HepG2 (cell line): Measurements from ENCODE around the gene NEMF. TPM values are rescaled to one million over a fixed set of nuclear protein-coding genes. Genes with fewer than 3 reads are reported as not detected.

Experiments
- AKAP8 ChIP-seq: sonication (generic); formaldehyde crosslinking; IDR thresholded peaks from 2 replicates; pipeline ENCODE4 v1.5.1; 2020; ENCODE audit warnings: mild to moderate bottlenecking, missing genetic modification reagents
- CHD2 ChIP-seq: IDR thresholded peaks from 2 replicates; pipeline ENCODE4 v1.6.1; 2011; ENCODE audit warnings: low read depth, low read length, improper control_type of control experiment
- CREB1 ChIP-seq, 2 experiments: fragments of 450-650 bp in 1 of 2; IDR thresholded peaks; 2 replicates each; pipeline ENCODE4 v1.6.1; 2016 to 2017; ENCODE audit warnings: control low read depth in 1 of 2, mild to moderate bottlenecking in 1 of 2, missing compliant biosample characterization in 1 of 2, missing genetic modification characterization in 1 of 2
- CREM ChIP-seq, 2 experiments: sonication (generic) in 1 of 2; formaldehyde crosslinking in 1 of 2; IDR thresholded peaks; 2 replicates each; pipeline versions ENCODE4 v1.4.0 to v1.6.1; 2016 to 2020; ENCODE audit warnings: antibody characterized with exemption in 1 of 2, mild to moderate bottlenecking in 1 of 2, missing genetic modification reagents in 1 of 2
- FOXC1 ChIP-seq: sonication (generic); formaldehyde crosslinking; IDR thresholded peaks from 2 replicates; pipeline ENCODE4 v1.8.0; 2022; ENCODE audit warnings: mild to moderate bottlenecking, missing genetic modification reagents, borderline replicate concordance
- IRF2 ChIP-seq: IDR thresholded peaks from 2 replicates; pipeline ENCODE4 v1.6.1; 2018; ENCODE audit warnings: missing genetic modification reagents, missing compliant biosample characterization
- MAFG ChIP-seq: sonication (generic); formaldehyde crosslinking; IDR thresholded peaks from 2 replicates; pipeline ENCODE4 v1.5.1; 2020; ENCODE audit warnings: mild to moderate bottlenecking, missing genetic modification reagents
- MXI1 ChIP-seq: IDR thresholded peaks from 3 replicates; pipeline ENCODE4 v1.6.1; 2012; ENCODE audit warnings: low read depth, low read length, inconsistent platforms, borderline replicate concordance
- NAIF1 ChIP-seq: sonication (generic); formaldehyde crosslinking; IDR thresholded peaks from 2 replicates; pipeline ENCODE4 v1.5.0; 2020; ENCODE audit warnings: mild to moderate bottlenecking, missing genetic modification reagents, borderline replicate concordance
- TARDBP ChIP-seq: sonication (generic); formaldehyde crosslinking; IDR thresholded peaks from 2 replicates; pipeline ENCODE4 v1.8.0; 2022; ENCODE audit warnings: mild to moderate bottlenecking, missing genetic modification reagents
- ZBTB21 ChIP-seq: sonication (generic); formaldehyde crosslinking; IDR thresholded peaks from 2 replicates; pipeline ENCODE4 v1.4.0; 2020; ENCODE audit warnings: missing genetic modification reagents
- ZFY ChIP-seq: sonication (generic); formaldehyde crosslinking; IDR thresholded peaks from 2 replicates; pipeline ENCODE4 v1.4.0; 2020; ENCODE audit warnings: missing genetic modification reagents
- ZNF10 ChIP-seq: sonication (generic); formaldehyde crosslinking; IDR thresholded peaks from 2 replicates; pipeline ENCODE4 v1.4.0; 2020; ENCODE audit warnings: mild to moderate bottlenecking, low read depth, missing genetic modification reagents, borderline replicate concordance
- ZNF296 ChIP-seq: sonication (generic); formaldehyde crosslinking; conservative IDR thresholded peaks from 2 replicates; pipeline ENCODE4 v1.5.0; 2020; ENCODE audit warnings: mild to moderate bottlenecking, missing genetic modification reagents
- ZNF451 ChIP-seq: sonication (generic); formaldehyde crosslinking; IDR thresholded peaks from 2 replicates; pipeline ENCODE4 v1.5.0; 2020; ENCODE audit warnings: mild to moderate bottlenecking, missing genetic modification reagents
- ZNF547 ChIP-seq: sonication (generic); formaldehyde crosslinking; IDR thresholded peaks from 2 replicates; pipeline ENCODE4 v1.5.1; 2020; ENCODE audit warnings: mild to moderate bottlenecking, missing genetic modification reagents
- ZNF597 ChIP-seq: sonication (generic); formaldehyde crosslinking; IDR thresholded peaks from 2 replicates; pipeline ENCODE4 v1.5.0; 2020; ENCODE audit warnings: missing genetic modification reagents
- polyA plus RNA-seq, 8 experiments: library from polyadenylated mRNA; depleted of rRNA in 3 of 8; stranded (reverse) in 7 of 8; unstranded in 1 of 8; fragments of >200 nt; fragmentation: Illumina TruSeq in 4 of 8; extraction: Trizol in 4 of 8; gene quantifications; 2 replicates each; pipeline versions ENCODE4 v1.2.1 to v1.2.3, GENCODE V29; 2011 to 2016; ENCODE audit warnings: low read depth in 4 of 8, missing spikeins in 1 of 8, mixed read lengths in 1 of 8; ENCODE audit not compliant: insufficient read depth in 1 of 8
- total RNA-seq, 5 experiments: library from RNA; depleted of rRNA; stranded (reverse); fragments of >200 nt; fragmentation: Illumina TruSeq; extraction: Trizol; gene quantifications; 2 replicates each; pipeline ENCODE4 v1.2.3, GENCODE V29; 2016; ENCODE audit warnings: low read depth in 1 of 5
- TF ChIP-seq, protein P1 (sequence below), 2 experiments: sonication (generic) in 1 of 2; formaldehyde crosslinking in 1 of 2; IDR thresholded peaks; 2 replicates each; pipeline versions ENCODE4 v1.6.1 to v1.9.0; 2014 to 2022; ENCODE audit warnings: antibody characterized with exemption in 1 of 2, borderline replicate concordance in 1 of 2, inconsistent platforms in 1 of 2, low read depth in 1 of 2, missing genetic modification reagents in 1 of 2
- TF ChIP-seq, protein P2 (sequence below): sonication (generic); formaldehyde crosslinking; IDR thresholded peaks from 2 replicates; pipeline ENCODE4 v1.4.0; 2020; ENCODE audit warnings: missing genetic modification reagents, borderline replicate concordance

NEMF gene
- total and polyA plus RNA-seq, 2 of the 13 experiments (the other 11 are each of a cell fraction or from before 2014, with no cell fraction given): 21.3 to 57.9 TPM

- TF ChIP-seq CREM (IDR thresholded peaks at IDR 0.05): 0 out of 2 replicates have a peak, but pooled peaks have one; percentile 17
- TF ChIP-seq CREM (CRISPR knock-in tag; IDR thresholded peaks at IDR 0.05): no peak
- TF ChIP-seq ZNF547 (CRISPR knock-in tag): peak; percentile 68
- TF ChIP-seq ZFY (CRISPR knock-in tag): peak; percentile 86; the same call in 1 of the 2 replicates
- peak; percentile 84 for TF ChIP-seq CHD2
- no peak for TF ChIP-seq AKAP8 (CRISPR knock-in tag)
- TF ChIP-seq, protein P1, sequence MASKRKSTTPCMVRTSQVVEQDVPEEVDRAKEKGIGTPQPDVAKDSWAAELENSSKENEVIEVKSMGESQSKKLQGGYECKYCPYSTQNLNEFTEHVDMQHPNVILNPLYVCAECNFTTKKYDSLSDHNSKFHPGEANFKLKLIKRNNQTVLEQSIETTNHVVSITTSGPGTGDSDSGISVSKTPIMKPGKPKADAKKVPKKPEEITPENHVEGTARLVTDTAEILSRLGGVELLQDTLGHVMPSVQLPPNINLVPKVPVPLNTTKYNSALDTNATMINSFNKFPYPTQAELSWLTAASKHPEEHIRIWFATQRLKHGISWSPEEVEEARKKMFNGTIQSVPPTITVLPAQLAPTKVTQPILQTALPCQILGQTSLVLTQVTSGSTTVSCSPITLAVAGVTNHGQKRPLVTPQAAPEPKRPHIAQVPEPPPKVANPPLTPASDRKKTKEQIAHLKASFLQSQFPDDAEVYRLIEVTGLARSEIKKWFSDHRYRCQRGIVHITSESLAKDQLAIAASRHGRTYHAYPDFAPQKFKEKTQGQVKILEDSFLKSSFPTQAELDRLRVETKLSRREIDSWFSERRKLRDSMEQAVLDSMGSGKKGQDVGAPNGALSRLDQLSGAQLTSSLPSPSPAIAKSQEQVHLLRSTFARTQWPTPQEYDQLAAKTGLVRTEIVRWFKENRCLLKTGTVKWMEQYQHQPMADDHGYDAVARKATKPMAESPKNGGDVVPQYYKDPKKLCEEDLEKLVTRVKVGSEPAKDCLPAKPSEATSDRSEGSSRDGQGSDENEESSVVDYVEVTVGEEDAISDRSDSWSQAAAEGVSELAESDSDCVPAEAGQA (IDR thresholded peaks at IDR 0.05; ENCODE audit: low read depth): peak; percentile 63; the same call in 1 of the 2 replicates
- TF ChIP-seq, protein P1 (CRISPR knock-in tag; IDR thresholded peaks at IDR 0.05; ENCODE audit: borderline replicate concordance): no peak; the same call in 1 of the 2 replicates
- TF ChIP-seq MAFG: no peak
- no peak for TF ChIP-seq FOXC1 (CRISPR knock-in tag)
- TF ChIP-seq NAIF1 (CRISPR knock-in tag): peak; percentile 93
- TF ChIP-seq CREB1 (IDR thresholded peaks at IDR 0.05): peak; percentile 81
- TF ChIP-seq CREB1 (CRISPR knock-in tag; IDR thresholded peaks at IDR 0.05): peak; percentile 62; the same call in 1 of the 2 replicates
- TF ChIP-seq ZNF597: no peak
- TF ChIP-seq ZBTB21 (CRISPR knock-in tag): peak; percentile 39; the same call in 1 of the 2 replicates
- TF ChIP-seq IRF2 (CRISPR knock-in tag): peak; percentile 72; the same call in 1 of the 2 replicates
- TF ChIP-seq, protein P2, sequence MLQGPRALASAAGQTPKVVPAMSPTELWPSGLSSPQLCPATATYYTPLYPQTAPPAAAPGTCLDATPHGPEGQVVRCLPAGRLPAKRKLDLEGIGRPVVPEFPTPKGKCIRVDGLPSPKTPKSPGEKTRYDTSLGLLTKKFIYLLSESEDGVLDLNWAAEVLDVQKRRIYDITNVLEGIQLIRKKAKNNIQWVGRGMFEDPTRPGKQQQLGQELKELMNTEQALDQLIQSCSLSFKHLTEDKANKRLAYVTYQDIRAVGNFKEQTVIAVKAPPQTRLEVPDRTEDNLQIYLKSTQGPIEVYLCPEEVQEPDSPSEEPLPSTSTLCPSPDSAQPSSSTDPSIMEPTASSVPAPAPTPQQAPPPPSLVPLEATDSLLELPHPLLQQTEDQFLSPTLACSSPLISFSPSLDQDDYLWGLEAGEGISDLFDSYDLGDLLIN (CRISPR knock-in tag): peak; percentile 83; the same call in 1 of the 2 replicates
- no peak for TF ChIP-seq ZNF10 (CRISPR knock-in tag)
- no peak for TF ChIP-seq ZNF296 (CRISPR knock-in tag)
- TF ChIP-seq ZNF451: peak; percentile 70
- TF ChIP-seq MXI1: peak; percentile 82; the same call in 1 of the 3 replicates
- TF ChIP-seq TARDBP (CRISPR knock-in tag): no peak
Measured at GRCh38 chr14:49892636-49893308, 40.2 kb upstream of the NEMF start, which contains the start of gene ARF6 (continued).
